HL-60 (cell line): Measurements from ENCODE around the gene SLC29A3.
A peak's percentile ranks its signal among the peaks of the same experiment; 100 is the strongest.

ENCODE experiments used
- DNase-seq, 2 experiments: peaks; one replicate each; pipeline ENCODE4 v3.0.0-alpha.2; 2010 to 2020; ENCODE audit warnings: low read depth in 1 of 2, low spot score in 1 of 2
- H3K27ac ChIP-seq: fragments of 250-450 bp; sonication (Bioruptor Pico); replicated peaks from 2 replicates; pipeline ENCODE4 v1.5.1; 2020; ENCODE audit warnings: mild to moderate bottlenecking, moderate library complexity
- H3K27me3 ChIP-seq: fragments of 250-450 bp; sonication (Bioruptor Pico); 2 replicates; pipeline ENCODE4 v1.5.1; 2021; ENCODE audit warnings: mild to moderate bottlenecking, moderate library complexity; ENCODE audit not compliant: insufficient read depth, poor library complexity, severe bottlenecking
- H3K4me3 ChIP-seq: replicated peaks from 2 replicates; pipeline ENCODE4 v1.5.1; 2011; ENCODE audit warnings: mild to moderate bottlenecking, control low read depth, low read length; ENCODE audit not compliant: insufficient read depth
- GABPA ChIP-seq: IDR thresholded peaks from 2 replicates; pipeline ENCODE4 v1.6.1; 2012; ENCODE audit warnings: low read depth
- POLR2AphosphoS5 ChIP-seq: IDR thresholded peaks from 2 replicates; pipeline ENCODE4 v1.6.1; 2012; ENCODE audit warnings: low read depth
- SPI1 ChIP-seq: IDR thresholded peaks from 2 replicates; pipeline ENCODE4 v1.6.1; 2012; ENCODE audit warnings: low read depth, mild to moderate bottlenecking, borderline replicate concordance
- TF ChIP-seq, protein P1 (sequence below): IDR thresholded peaks from 2 replicates; pipeline ENCODE4 v1.6.1; 2012; ENCODE audit warnings: low read depth; ENCODE audit not compliant: insufficient replicate concordance
- TF ChIP-seq, protein P2 (sequence below): IDR thresholded peaks from one replicate; pipeline ENCODE4 v1.5.1; 2011; ENCODE audit warnings: low read length, control low read depth, inconsistent platforms; ENCODE audit not compliant: insufficient read depth

SLC29A3 gene

DNA sequence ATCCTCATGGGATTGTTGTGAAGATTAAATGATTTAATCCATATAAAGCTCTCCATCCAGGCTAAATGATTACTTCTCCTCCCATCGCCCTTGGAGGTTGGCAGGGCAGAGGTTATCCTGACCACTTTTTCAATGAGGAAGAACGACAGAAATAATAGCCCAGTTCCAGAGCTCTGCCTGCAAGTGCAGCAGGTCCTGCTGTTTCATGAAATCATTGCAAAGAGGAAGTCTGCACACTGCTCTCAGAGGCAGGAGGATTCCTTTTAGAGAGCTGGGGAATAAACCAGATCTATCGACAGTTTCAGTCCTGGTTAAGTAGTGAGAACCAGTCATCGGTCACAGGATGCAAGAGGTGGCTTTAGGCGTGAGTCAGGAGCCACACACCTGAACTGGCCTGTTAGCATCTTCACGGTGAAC lies 52.7 kb downstream of the SLC29A3 start:
- DNase-seq, result peak; percentile 47 to 77

DNA sequence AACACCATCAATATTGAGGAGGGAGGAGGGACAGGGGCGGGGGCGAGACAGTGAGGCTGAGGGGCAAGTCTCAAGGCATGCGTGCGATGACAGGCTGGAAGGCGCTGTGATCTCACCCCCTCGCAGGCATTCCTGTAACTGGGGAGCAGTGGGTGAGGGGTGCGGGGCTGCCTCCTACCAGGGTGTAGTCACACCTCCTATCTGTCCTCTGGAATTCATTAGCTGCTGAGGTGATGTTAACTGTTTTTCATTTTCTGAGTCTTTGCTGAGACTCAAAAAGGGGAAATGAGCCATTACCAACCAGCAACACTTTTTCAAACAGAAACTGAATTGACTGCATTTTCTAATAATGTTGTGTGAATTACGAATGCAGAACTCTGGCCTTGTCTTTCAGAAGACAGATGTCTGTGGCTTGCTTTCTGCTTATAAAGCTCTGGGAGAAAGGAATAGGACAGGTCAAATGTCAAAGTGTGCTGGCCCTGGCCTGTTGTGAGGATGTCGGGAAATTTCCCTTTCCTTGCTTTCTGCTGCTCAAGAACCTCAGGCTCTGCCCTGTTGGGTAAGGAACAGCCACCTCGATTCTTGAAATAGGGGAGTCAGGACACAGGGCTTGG lies 53.9 kb downstream of the SLC29A3 start:
- no peaks in the 10 kb centered on the region for H3K27me3 ChIP-seq
- TF ChIP-seq, protein P1, sequence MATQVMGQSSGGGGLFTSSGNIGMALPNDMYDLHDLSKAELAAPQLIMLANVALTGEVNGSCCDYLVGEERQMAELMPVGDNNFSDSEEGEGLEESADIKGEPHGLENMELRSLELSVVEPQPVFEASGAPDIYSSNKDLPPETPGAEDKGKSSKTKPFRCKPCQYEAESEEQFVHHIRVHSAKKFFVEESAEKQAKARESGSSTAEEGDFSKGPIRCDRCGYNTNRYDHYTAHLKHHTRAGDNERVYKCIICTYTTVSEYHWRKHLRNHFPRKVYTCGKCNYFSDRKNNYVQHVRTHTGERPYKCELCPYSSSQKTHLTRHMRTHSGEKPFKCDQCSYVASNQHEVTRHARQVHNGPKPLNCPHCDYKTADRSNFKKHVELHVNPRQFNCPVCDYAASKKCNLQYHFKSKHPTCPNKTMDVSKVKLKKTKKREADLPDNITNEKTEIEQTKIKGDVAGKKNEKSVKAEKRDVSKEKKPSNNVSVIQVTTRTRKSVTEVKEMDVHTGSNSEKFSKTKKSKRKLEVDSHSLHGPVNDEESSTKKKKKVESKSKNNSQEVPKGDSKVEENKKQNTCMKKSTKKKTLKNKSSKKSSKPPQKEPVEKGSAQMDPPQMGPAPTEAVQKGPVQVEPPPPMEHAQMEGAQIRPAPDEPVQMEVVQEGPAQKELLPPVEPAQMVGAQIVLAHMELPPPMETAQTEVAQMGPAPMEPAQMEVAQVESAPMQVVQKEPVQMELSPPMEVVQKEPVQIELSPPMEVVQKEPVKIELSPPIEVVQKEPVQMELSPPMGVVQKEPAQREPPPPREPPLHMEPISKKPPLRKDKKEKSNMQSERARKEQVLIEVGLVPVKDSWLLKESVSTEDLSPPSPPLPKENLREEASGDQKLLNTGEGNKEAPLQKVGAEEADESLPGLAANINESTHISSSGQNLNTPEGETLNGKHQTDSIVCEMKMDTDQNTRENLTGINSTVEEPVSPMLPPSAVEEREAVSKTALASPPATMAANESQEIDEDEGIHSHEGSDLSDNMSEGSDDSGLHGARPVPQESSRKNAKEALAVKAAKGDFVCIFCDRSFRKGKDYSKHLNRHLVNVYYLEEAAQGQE, result no peak
- peak; percentile 87 for TF ChIP-seq SPI1
- DNase-seq, result no peak
- peak overlapping the region; percentile 52 for H3K27ac ChIP-seq
- no peak overlapping the region for H3K4me3 ChIP-seq

More for the DNA sequence above, 52.7 kb downstream of the SLC29A3 start:
- Histone ChIP-seq H3K4me3 (no peak overlapping the region), H3K27me3 (no peaks in the 10 kb centered on the region), H3K27ac (no peak overlapping the region)
- TF ChIP-seq POLR2AphosphoS5 (no peak), SPI1 (peak; percentile 96), GABPA (no peak)
- TF ChIP-seq, protein P2, sequence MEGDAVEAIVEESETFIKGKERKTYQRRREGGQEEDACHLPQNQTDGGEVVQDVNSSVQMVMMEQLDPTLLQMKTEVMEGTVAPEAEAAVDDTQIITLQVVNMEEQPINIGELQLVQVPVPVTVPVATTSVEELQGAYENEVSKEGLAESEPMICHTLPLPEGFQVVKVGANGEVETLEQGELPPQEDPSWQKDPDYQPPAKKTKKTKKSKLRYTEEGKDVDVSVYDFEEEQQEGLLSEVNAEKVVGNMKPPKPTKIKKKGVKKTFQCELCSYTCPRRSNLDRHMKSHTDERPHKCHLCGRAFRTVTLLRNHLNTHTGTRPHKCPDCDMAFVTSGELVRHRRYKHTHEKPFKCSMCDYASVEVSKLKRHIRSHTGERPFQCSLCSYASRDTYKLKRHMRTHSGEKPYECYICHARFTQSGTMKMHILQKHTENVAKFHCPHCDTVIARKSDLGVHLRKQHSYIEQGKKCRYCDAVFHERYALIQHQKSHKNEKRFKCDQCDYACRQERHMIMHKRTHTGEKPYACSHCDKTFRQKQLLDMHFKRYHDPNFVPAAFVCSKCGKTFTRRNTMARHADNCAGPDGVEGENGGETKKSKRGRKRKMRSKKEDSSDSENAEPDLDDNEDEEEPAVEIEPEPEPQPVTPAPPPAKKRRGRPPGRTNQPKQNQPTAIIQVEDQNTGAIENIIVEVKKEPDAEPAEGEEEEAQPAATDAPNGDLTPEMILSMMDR, result no peak
- TF ChIP-seq, protein P1, result peak; percentile 19

DNA sequence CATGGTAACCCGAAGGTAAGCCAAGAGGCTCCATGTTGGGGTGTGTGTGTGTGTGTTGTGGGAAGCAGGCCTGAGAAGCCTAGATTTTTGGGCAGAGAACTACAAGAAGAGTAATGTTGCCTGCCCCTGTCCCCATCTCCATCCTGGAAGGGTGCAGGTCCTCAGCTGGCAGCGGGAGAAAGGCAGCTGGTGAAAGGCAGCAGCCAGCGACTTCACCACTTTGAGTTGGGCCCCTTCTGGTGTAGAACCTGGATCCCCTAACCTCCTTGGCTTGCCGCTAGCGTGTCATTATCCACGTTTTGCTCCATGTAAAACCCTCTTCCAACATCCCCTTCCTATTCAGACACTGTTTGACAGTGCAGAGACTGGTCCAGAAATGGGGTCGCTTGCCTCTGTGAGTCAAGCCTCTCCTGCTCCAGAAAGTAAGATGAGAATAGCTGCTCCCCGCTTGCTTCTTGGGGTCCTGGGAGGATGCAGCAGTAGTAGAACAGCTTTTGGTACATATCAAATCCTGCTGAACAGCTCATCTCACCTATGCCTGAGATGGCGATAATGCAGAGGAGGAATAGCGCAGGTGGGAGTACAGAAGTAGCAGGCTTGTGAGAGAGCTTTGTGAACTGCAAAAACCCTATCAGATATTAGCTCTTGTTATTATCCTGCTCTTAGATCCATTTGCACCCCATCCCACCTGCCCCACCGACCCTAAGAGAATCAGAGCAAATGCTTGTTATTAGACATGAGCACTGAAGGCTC lies 55.6 kb downstream of the SLC29A3 start:
- DNase-seq, result no peak
- H3K27me3 ChIP-seq, result no peaks in the 10 kb centered on the region
- H3K4me3 ChIP-seq, result no peak overlapping the region
- H3K27ac ChIP-seq, result no peak overlapping the region
- TF ChIP-seq, protein P1, result no peak
- TF ChIP-seq GABPA, result no peak
- no peak for TF ChIP-seq SPI1
- no peak for TF ChIP-seq POLR2AphosphoS5
- TF ChIP-seq, protein P2, result no peak
